Stimulated activated naive CD4-positive, alpha-beta T cell (primary cell): ENCODE results near the gene MGAT4B.

ENCODE experiments used
- DNase-seq, 6 experiments: peaks; one replicate each; lab custom pipeline; 2025; lab: John Stamatoyannopoulos, UW

MGAT4B gene

DNA sequence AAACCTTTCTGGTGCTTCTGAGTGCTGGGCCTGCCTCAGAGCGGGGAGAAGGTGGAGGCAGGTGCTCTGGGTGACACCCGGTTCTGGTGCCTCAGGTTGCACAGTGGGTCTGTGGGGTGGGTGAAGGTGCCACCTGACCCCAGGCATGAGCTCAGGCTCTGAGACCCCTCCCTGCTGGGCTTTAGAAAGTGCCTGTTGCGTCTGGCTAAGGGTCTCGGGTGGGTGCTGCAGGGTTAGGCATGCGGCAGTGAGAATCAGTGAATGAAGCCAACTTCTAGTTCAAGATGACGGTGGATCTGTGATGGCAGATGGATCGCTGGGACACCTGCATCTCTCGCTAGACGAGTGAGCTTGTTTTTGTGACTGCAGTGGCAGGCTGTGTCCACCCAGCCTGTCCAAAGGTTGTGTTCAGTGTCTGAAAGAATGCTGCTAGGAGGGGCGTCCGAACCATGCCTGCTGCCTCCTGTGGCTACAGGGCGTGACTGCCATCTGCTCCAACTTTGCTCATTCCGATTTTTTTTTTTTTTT is 19.1 kb upstream of the MGAT4B start:
- DNase-seq: no peak

DNA sequence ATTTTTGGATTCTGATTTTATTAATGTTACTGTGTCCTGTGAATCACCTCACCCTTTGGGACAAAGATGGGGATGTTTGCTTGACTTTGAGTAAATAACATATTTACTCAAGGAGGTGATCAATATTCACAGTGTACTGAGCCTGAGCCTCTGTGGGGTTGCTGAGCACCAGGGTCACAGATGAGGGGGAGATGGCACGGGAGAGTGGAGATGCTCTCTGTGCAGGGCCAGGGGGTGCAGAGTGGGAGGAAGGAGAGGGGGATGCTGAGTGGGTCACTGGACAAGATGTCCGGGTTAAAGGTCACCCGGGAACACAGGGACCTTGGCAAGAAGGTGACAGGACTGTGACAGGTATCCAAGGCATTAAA is 18.1 kb upstream of the MGAT4B start:
- DNase-seq: no peak

- DNase-seq: no peak
Observed at GRCh38 chr5:179823937-179824744, 17.5 kb upstream of the MGAT4B start.

DNA sequence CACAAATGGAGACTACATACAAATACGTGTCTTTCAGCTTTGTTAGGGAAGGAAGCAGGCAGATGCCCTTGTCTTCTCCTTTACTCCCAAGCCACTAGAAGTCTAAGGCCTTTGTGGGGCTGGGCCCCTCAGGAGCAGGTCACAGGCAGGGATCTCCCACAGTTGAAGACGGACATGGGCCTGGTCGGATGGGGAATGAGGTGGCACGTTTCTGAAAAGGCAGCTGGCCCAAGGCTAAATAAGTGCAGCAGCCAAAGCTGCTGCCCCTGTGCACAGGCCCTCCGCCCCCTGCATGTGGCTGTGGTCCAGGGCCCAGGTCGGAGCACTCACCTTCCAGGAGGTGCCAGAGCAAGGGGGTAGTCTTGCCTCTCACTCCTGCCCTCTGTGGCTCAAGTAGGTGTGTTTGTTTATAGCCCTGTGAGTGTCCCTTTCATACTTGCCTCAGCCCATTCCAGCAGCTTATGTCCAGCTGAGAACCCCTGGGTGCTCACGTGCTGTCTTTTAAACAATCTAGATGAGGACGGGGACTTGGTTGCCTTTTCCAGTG is 15.9 kb upstream of the MGAT4B start:
- no peak for DNase-seq

- no peak for DNase-seq
Observed at GRCh38 chr5:179822059-179822432, 15.4 kb upstream of the MGAT4B start.

DNA sequence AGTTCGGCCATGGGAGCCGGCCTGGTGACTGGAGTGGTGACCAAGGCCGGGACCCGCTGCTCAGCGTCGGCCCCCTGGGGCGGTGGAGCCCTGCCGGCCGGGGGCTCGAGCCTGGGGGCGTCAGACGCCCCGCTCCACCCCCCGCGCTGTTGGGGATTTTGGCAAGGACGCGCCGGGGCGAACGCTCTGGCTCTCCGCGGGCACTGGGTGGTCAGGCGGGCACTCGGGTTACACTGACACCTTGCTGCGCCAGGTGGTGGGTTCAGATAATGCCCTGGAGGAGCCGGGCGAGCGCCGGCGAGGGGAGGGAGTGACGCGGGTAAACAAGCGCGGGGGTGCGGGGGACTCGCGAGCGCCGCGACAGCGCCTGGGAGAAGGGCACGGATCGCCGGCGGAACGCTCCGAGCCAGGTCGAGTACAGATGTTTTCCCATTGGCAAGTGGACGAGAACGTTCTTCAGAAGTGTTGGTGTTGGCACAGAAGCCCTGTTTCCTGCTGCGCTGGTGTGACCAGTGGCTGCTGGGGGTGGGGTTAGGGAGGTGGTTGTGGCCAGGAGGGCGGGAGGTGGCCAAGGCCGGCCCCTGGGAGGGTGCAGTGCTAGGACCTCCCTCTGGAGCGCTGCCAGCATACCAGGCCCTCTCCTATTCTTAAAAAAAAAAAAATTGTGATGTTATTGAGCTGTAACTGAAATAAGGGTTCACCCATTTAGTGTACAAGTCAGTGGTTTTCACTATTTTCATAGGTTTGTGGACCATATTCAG is 14.8 kb upstream of the MGAT4B start:
- peak; percentile 75 to 87 (median 83) for DNase-seq

DNA sequence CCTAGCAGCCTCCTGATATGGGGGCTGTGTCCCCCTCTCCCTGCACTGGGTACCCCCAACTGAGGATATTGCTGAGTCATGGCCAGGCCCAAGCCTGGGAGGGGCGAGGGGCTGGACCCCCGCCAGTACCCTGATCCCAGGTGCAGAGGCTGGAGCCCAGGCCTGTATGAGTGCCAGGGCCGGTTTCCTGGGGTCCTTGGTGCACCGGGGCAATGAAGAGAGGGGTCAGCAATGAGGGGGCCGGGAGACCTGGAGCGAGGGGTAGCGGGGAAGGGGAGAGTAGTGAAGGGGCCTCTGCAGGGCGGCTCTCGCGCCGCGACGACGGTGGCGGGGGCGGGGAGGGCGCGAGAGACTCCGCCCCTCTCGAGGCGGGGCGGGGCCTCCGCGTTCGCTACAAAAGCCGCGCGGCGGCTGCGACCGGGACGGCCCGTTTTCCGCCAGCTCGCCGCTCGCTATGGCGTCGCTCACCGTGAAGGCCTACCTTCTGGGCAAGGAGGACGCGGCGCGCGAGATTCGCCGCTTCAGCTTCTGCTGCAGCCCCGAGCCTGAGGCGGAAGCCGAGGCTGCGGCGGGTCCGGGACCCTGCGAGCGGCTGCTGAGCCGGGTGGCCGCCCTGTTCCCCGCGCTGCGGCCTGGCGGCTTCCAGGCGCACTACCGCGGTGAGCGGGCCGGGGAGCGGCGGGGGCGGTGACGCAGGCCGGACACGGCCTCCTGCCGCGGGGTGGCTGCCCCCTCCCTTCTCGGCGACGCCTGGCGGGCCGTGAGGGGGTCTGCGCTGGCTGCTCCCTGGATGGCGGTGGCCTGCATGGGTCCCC is 14.0 kb upstream of the MGAT4B start, which contains the start of gene SQSTM1:
SQSTM1 (plus strand) TSS at position 423 of the 815 bp plus-strand sequence; CDS start at position 455, 32 bp downstream.
- peak; percentile 69 to 86 (median 77) for DNase-seq

- DNase-seq: peak in 3 of 6 experiments; percentile 37 to 51 (median 38)
Observed at GRCh38 chr5:179820127-179820482, 13.4 kb upstream of the MGAT4B start.

DNA sequence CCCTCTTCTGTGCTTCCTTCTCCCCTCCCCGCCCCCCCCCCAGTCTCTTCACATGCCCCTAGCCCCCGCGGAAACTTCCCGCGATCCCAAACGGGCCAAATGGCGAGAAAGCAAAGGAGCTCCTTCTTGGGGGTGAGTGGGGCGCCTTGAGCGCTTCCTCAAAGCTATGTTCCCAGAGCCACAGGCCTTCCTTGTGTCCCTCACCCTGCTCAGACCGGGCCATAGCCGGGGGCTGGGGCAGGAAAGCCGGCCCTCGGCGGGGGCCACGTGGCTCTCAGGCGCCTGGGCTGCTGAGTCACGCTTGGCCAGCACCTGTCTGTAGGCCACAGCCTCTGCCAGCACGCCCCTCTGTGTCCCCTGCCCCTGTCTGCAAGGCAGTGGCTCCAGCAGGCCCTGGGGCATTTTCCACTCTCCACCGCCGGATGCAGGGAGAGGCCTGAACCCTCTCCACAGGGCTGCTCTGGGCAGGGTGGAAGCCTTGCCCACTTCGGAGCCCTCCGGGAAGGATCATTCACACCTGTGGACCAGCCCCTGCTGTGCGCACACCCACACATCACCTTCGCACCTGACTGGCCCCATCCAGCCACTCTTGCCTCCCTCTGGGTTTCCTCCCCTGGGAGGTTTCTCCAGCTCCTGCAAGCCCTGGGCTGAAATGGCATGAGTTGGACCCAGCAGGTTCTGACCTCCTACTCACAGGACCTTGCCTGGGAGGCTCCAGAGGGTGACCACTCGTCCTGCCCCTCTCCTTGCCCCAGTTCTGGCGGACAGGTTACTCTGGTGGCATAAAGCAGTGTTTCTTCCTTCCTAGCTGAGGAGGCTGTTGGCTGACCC is 12.8 kb upstream of the MGAT4B start:
- peak in 3 of 6 experiments; percentile 24 to 61 (median 38) for DNase-seq

GRCh38 chr5:179818746-179819295 is 12.2 kb upstream of the MGAT4B start:
- DNase-seq: peak; percentile 37 to 84 (median 60)

- no peak for DNase-seq
Observed at GRCh38 chr5:179817890-179818745, 11.5 kb upstream of the MGAT4B start.

- no peak for DNase-seq
Observed at GRCh38 chr5:179817470-179817840, 10.8 kb upstream of the MGAT4B start.

- no peak for DNase-seq
Observed at GRCh38 chr5:179816796-179817469, 10.3 kb upstream of the MGAT4B start.

DNA sequence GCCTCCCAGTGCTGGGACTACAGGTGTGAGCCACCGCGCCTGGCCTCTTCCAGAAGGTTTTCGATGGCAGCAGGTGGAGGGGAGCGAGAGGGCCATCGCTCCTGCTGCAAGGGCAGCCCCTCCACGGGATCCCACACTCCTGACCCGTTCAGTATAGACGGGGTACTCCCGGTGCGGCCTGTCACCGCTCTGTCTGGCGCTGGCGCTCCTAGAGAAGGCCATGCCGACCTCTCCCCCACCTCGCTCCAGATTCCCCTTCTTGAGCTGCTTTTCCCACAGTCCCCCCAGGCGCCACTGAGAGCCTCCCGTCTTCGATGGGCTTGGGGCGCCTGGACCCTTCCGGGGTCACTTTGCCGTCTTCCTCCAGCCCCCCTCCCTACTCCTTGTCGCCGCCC is 9.7 kb upstream of the MGAT4B start:
- DNase-seq: no peak

- DNase-seq: no peak
Observed at GRCh38 chr5:179815491-179816249, 9.0 kb upstream of the MGAT4B start.

- no peak for DNase-seq
Observed at GRCh38 chr5:179814090-179814489, 7.4 kb upstream of the MGAT4B start.

GRCh38 chr5:179812997-179813607 is 6.4 kb upstream of the MGAT4B start:
- DNase-seq: no peak
